ENCODE results near the gene HIGD1C. TPM values are rescaled to one million over a fixed set of nuclear protein-coding genes. Genes with fewer than 3 reads are reported as not detected.
A peak's percentile ranks its signal among the peaks of the same experiment; 100 is the strongest.

The HIGD1C gene
- total RNA-seq, 4 donors from 2014 or later = not detected

- TF ChIP-seq POLR2AphosphoS5 (IDR thresholded peaks at IDR 0.05) (no peak), POLR2A (IDR thresholded peaks at IDR 0.05; ENCODE audit: low read depth) (no peak), EP300 (IDR thresholded peaks at IDR 0.05) (no peak)
- TF ChIP-seq, protein P1, sequence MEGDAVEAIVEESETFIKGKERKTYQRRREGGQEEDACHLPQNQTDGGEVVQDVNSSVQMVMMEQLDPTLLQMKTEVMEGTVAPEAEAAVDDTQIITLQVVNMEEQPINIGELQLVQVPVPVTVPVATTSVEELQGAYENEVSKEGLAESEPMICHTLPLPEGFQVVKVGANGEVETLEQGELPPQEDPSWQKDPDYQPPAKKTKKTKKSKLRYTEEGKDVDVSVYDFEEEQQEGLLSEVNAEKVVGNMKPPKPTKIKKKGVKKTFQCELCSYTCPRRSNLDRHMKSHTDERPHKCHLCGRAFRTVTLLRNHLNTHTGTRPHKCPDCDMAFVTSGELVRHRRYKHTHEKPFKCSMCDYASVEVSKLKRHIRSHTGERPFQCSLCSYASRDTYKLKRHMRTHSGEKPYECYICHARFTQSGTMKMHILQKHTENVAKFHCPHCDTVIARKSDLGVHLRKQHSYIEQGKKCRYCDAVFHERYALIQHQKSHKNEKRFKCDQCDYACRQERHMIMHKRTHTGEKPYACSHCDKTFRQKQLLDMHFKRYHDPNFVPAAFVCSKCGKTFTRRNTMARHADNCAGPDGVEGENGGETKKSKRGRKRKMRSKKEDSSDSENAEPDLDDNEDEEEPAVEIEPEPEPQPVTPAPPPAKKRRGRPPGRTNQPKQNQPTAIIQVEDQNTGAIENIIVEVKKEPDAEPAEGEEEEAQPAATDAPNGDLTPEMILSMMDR (IDR thresholded peaks at IDR 0.05) = no peak
- Histone ChIP-seq H3K36me3 (peaks cover 10 to 47% (median 35%) of the 10 kb centered on the region in 4 donors), H3K27ac (replicated peaks in 1 of 4) (peak overlapping the region in 3 of 4 donors; percentile 4 to 24 (median 20)), H3K4me3 (peak overlapping the region in 1 of 4 donors; percentile 14), H3K4me1 (peaks cover 4 to 26% (median 20%) of the 10 kb centered on the region in 4 donors), H3K9me3 (no peaks in the 10 kb centered on the region), H3K27me3 (no peaks in the 10 kb centered on the region)
- intact Hi-C loops (cut with DNase I) = no loop called here
- 100% methylated on average over 1 of the region's 1 CpG for WGBS
- no peak for DNase-seq (ENCODE audit: extremely low spot score)
Measured at GRCh38 chr12:51008329-51009055, 56.1 kb downstream of the HIGD1C start.

DNA sequence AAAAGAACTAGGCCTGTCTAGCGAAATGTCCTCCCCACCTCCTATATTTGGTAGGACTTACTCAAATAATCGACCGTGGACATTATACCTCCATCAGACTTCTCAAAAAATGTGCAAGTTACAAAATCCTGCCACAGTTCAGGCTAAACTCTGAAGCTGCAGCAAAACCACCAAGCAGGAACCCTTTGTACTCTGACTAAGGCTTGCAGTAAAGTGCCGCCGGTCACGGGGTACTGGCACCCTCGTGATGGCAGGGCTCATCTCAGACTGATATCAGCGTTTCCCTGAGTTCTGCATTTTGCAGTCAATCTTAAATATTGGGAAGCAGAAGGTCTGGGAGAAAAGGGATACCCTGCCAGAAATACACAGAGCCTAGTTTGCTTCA, 56.7 kb downstream of the HIGD1C start:
- Histone ChIP-seq H3K27me3 (no peaks in the 10 kb centered on the region), H3K4me1 (peaks cover 4 to 29% (median 21%) of the 10 kb centered on the region in 4 donors), H3K9me3 (no peaks in the 10 kb centered on the region), H3K27ac (replicated peaks in 1 of 4) (peak overlapping the region in 3 of 4 donors; percentile 4 to 24 (median 20)), H3K4me3 (peak overlapping the region in 1 of 4 donors; percentile 14), H3K36me3 (peaks cover 10 to 42% (median 32%) of the 10 kb centered on the region in 4 donors)
- TF ChIP-seq POLR2A (IDR thresholded peaks at IDR 0.05; ENCODE audit: low read depth) (no peak), EP300 (IDR thresholded peaks at IDR 0.05) (no peak), POLR2AphosphoS5 (IDR thresholded peaks at IDR 0.05) (peak; percentile 52)
- TF ChIP-seq, protein P1 (IDR thresholded peaks at IDR 0.05) = no peak
- WGBS = 69% methylated on average over 8 of the region's 8 CpGs
- intact Hi-C loops (cut with DNase I) = no loop called here
- no peak for DNase-seq (ENCODE audit: extremely low spot score)

- 73% methylated on average over 4 of the region's 4 CpGs for WGBS
- Histone ChIP-seq H3K4me1 (peaks cover 4 to 29% (median 21%) of the 10 kb centered on the region in 4 donors), H3K4me3 (no peak overlapping the region), H3K27ac (replicated peaks in 1 of 4) (no peak overlapping the region), H3K9me3 (no peaks in the 10 kb centered on the region), H3K36me3 (peaks cover 0 to 14% (median 8%) of the 10 kb centered on the region in 4 donors), H3K27me3 (no peaks in the 10 kb centered on the region)
- no peak for DNase-seq (ENCODE audit: extremely low spot score)
- TF ChIP-seq EP300 (IDR thresholded peaks at IDR 0.05) = no peak
- TF ChIP-seq, protein P1 (IDR thresholded peaks at IDR 0.05) = no peak
- TF ChIP-seq POLR2AphosphoS5 (IDR thresholded peaks at IDR 0.05) = no peak
- TF ChIP-seq POLR2A (IDR thresholded peaks at IDR 0.05; ENCODE audit: low read depth) = no peak
- intact Hi-C loops (cut with DNase I) = no loop called here
Measured at GRCh38 chr12:51011955-51012354, 59.6 kb downstream of the HIGD1C start.

DNA sequence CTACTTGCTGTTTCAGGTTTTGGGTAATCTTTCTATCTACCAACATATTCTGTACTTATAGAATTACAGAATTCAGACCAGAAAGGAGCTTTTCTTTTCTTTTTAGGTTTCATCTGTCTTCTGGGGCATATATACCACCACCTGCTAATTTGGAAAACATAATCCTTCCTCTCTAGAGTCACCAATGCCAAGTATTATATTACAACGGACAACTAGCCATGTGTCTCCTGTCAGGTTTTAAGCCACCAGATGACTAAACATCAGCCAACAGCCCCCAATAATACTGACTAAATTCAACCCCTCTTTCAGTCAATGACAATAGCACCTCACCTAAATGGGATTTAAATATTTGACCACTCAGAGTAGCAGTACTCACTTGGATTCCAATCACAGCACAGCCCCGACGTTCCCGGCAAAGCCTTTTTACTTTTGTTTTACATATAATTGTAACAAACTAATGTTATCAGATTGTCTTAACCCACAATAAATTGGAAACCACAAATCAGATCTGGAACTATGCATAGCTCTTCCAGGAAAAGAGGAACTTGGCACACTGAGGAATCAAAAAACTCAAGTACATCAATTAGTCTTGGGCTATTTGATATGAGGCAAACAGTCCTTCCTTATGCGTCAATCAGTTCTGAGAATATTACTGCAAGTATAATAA, 60.4 kb downstream of the HIGD1C start:
- peaks cover 4 to 29% (median 21%) of the 10 kb centered on the region in 4 donors for H3K4me1 ChIP-seq
- intact Hi-C loops (cut with DNase I) = no loop called here
- DNase-seq (ENCODE audit: extremely low spot score) = no peak
- H3K27ac ChIP-seq (replicated peaks in 1 of 4) = no peak overlapping the region
- 73% methylated on average over 5 of the region's 5 CpGs for WGBS
- no peaks in the 10 kb centered on the region for H3K27me3 ChIP-seq
- H3K9me3 ChIP-seq = no peaks in the 10 kb centered on the region
- H3K36me3 ChIP-seq = peaks cover 0 to 6% (median 1%) of the 10 kb centered on the region in 4 donors
- TF ChIP-seq, protein P1 (IDR thresholded peaks at IDR 0.05) = no peak
- no peak for TF ChIP-seq POLR2AphosphoS5 (IDR thresholded peaks at IDR 0.05)
- TF ChIP-seq EP300 (IDR thresholded peaks at IDR 0.05) = no peak
- no peak for TF ChIP-seq POLR2A (IDR thresholded peaks at IDR 0.05; ENCODE audit: low read depth)
- H3K4me3 ChIP-seq = no peak overlapping the region

Measured in esophagus muscularis mucosa (tissue), 4 donors.